GM15510 (cell line): ENCODE data around the gene CENATAC.

Source experiments
- POLR2A ChIP-seq: IDR thresholded peaks from 3 replicates; pipeline ENCODE4 v1.6.1; 2011; ENCODE audit warnings: borderline replicate concordance; ENCODE audit not compliant: insufficient read length; ENCODE audit errors: extremely low read depth

The CENATAC gene

GRCh38 chr11:119018074-119018938, 20.4 kb downstream of the CENATAC start, which contains the start of the genes RPS25 and TRAPPC4:
Gene RPS25 (minus strand): TSS chr11:119018343. CDS start chr11:119018284, 59 bp downstream.
Gene TRAPPC4 (plus strand): TSS chr11:119018766. CDS start chr11:119018796, 30 bp downstream.
- TF ChIP-seq POLR2A, result peak; percentile 86

GRCh38 chr11:119019996-119020395, 22.1 kb downstream of the CENATAC start:
- no peak for TF ChIP-seq POLR2A

- no peak for TF ChIP-seq POLR2A
Observed at GRCh38 chr11:119021631-119022030, 23.7 kb downstream of the CENATAC start.

GRCh38 chr11:119023741-119024140, 25.8 kb downstream of the CENATAC start:
- no peak for TF ChIP-seq POLR2A

GRCh38 chr11:119024430-119025098, 26.6 kb downstream of the CENATAC start:
- no peak for TF ChIP-seq POLR2A

- no peak for TF ChIP-seq POLR2A
Observed at GRCh38 chr11:119025099-119025473, 27.1 kb downstream of the CENATAC start.

GRCh38 chr11:119025541-119025940, 27.6 kb downstream of the CENATAC start:
- TF ChIP-seq POLR2A, result no peak

GRCh38 chr11:119025978-119026766, 28.2 kb downstream of the CENATAC start:
- no peak for TF ChIP-seq POLR2A

- no peak for TF ChIP-seq POLR2A
Observed at GRCh38 chr11:119026970-119027369, 29.0 kb downstream of the CENATAC start.

- no peak for TF ChIP-seq POLR2A
Observed at GRCh38 chr11:119027561-119028345, 29.8 kb downstream of the CENATAC start.

GRCh38 chr11:119028346-119029068, 30.6 kb downstream of the CENATAC start:
- TF ChIP-seq POLR2A, result no peak

GRCh38 chr11:119029069-119029339, 31.1 kb downstream of the CENATAC start:
- TF ChIP-seq POLR2A, result no peak

- TF ChIP-seq POLR2A, result no peak
Observed at GRCh38 chr11:119029340-119030028, 31.5 kb downstream of the CENATAC start.

- no peak for TF ChIP-seq POLR2A
Observed at GRCh38 chr11:119030029-119030328, 32.0 kb downstream of the CENATAC start.

GRCh38 chr11:119030329-119031047, 32.5 kb downstream of the CENATAC start, which contains the start of gene SLC37A4:
Gene SLC37A4 (minus strand): TSS chr11:119030877.
- TF ChIP-seq POLR2A, result peak; percentile 73
